GM19043 (cell line): ENCODE results near the gene PPP6R2.
A peak's percentile ranks its signal among the peaks of the same experiment; 100 is the strongest.

Source experiments
- ATAC-seq: cut with Tn5 transposase; IDR thresholded peaks from one replicate; pipeline ENCODE4 v1.9.1; 2021; ENCODE audit warnings: low read depth; ENCODE audit not compliant: unreplicated experiment

PPP6R2 gene

GRCh38 chr22:50463188-50463900 lies 120.2 kb downstream of the PPP6R2 start:
- ATAC-seq: no peak

- no peak for ATAC-seq
Observed at GRCh38 chr22:50464451-50464850, 121.3 kb downstream of the PPP6R2 start.

GRCh38 chr22:50465066-50465930 lies 122.2 kb downstream of the PPP6R2 start:
- ATAC-seq: no peak

DNA sequence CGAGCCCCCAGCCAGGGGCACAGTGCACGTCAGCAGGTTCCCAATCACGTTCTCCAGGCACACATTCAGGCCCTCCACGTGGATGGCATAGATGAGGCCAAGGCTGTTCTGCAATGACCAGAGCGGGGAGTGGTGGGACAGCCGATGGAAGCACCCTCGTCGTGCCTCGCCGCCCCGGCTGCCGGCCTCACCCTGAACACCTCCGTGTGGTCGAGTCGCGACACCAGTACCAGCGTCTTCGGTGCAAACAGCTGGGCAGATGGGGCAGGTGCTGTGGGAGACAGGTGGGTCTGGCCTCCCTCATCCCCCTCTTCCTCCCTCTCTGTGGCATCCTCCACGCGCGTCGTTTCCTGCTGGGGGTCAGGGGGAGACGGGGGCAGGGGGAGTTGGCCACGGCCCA lies 124.2 kb downstream of the PPP6R2 start:
- no peak for ATAC-seq

GRCh38 chr22:50467773-50468440 lies 124.8 kb downstream of the PPP6R2 start:
- ATAC-seq: no peak

- ATAC-seq: no peak
Observed at GRCh38 chr22:50468626-50469025, 125.5 kb downstream of the PPP6R2 start.

- peak; percentile 44 for ATAC-seq
Observed at GRCh38 chr22:50469377-50470305, 126.5 kb downstream of the PPP6R2 start.

- ATAC-seq: peak; percentile 1
Observed at GRCh38 chr22:50470491-50470890, 127.4 kb downstream of the PPP6R2 start.

DNA sequence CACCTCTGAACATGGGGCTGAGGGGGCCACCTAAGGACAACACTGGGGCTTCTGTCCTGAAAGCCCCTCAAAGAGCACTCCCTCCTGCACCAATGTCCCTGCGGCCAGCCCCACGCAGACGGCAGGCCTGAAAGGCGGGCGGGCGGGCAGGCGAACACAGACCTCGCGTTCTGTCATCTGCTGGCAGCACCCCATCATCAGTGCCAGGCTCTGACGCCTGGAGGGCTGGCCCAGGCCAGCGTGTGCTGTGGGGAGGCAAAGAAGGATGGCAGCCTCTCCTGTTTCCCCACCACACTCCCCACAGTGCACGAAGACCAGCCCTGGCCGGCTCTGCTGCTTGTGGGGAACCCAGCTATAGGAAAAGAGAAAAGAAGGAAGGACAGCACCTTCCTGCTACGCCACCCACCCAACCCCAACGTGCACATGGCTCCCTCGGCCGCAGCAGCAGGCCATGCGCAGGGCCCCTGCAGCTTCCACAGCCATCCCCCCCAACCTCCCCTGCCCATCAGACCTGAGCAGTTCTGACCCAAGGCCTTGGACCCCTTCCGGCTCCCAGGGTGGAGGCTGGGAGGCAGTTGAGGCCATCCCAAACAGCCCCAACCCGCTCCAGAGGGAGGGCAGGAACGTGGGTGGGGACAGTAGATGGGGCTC lies 128.2 kb downstream of the PPP6R2 start:
- no peak for ATAC-seq

DNA sequence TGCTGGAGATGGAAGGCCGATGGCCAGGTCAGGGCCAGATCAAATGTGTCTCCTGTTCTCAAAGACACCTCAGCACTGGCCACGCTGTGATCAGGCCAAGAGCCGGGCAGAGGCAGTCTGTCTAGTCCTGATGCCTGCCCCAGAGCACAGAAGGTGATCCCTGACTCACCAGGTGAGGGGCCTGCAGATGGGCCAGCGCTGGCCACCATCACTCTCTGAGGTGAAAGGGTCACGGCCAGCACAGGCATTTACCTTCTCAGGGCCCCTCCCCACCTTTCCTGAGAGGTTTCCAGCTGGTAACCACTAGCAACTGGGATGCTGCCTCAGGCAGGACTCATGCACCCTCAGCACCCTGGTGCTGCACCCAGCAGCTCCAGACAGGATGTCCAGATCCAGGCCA lies 128.8 kb downstream of the PPP6R2 start:
- no peak for ATAC-seq

DNA sequence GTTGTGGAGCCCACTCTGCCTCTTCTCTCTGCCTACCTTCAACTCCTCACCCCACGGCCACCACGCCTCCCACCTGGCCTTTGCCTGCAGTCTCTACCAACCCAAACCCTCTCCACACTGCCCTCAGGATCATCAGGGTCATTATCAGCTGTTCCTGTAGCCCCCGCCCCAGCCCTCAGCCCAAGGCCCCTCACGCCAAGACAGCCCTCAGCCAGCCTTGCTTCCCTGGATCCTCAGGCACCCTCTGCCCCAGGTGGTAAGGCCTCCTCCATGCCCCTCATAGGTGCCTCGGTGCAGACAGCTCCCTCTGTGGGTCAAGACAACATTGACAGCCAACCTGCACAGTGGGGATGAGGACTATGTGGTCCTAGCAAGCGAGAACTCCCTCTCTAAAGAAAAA lies 130.0 kb downstream of the PPP6R2 start:
- ATAC-seq: no peak

DNA sequence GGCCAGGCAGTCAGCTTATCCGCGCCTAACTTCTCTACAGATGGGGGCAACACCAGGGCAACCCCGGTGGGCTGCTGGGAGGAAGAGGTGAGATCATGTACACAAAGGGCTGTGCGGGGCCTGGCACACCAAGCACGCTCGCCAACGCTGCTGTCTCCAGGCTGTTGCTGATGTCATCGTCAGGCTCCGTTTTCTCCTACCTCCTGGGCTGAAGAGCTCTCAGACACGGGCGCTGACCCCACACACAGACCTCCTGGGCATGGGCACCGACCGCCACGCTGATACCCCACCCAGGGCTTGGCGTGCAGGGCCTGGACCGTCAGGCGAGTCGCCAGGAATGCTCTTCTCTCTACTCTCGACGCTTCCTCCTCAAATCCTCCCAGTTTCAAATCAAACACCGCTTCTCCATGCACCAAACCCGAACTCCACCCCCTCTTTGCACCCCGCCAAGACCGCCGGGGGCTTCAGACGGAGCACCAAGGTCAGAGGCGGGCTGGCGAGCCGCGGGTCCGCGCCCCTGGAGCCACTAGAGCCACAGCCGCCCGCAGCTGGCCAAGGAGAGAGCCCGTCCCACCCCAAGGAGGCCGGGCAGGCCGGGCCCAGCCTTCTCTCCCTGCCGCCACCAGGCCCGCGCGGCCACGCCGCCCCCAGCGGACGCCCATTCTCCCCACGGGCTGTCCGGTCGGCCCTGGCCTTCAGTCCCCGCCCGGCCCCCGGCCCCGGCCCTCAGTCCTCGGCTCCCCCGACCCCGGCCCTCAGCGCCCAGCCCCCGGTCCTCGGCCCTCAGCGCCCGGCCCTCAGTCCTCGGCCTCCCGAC lies 130.9 kb downstream of the PPP6R2 start:
- ATAC-seq: no peak

DNA sequence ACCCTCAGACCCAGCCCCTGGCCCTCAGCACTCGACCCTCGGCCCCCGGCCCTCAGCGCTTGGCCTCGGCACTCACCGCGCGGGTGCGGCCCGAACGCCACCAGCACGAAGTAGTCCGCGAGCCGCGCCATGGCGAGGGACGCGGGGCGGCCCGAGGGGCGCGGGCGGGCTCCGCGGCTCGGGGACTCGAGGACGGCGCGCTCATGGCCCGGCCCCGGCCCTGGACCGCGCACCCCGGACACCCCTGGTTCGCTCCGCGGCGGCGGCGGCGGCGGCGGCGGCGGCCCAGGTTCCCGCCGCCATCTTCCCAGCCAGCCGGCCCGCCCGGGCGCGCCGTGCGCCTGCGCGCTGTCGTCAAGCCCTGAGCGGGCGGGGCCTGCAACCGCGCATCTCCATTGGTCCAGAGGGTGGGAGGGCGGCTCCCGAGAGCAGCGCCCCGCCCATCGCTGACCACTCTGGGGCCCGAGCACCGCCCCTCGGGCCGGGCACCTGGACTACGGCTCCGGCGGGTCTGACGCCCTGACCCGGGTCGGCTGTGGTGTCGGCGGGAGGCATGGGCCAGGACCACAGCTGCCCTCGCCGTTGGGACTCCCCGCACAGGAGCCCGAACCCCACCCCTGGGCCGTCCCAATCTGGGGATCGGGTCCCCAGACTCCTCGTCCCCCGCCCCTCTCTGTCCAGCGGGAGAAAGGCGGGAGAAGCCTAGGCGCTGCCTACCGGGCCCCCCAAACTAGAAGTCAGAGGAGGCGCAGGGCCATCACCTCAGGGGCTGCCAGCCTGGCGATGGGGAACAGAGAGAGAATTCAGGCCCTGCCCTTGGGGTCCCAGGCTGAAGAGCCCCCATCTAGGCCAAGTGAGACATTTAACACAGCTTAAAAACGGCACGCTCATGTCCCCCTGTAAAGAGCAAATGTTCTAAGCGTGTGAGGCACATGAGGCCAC lies 131.9 kb downstream of the PPP6R2 start, which contains the start of gene SBF1:
TSS of gene SBF1 (minus strand) at position 326 of the 942 bp plus-strand sequence. CDS start at position 131, 195 bp downstream.
- peak; percentile 62 for ATAC-seq

DNA sequence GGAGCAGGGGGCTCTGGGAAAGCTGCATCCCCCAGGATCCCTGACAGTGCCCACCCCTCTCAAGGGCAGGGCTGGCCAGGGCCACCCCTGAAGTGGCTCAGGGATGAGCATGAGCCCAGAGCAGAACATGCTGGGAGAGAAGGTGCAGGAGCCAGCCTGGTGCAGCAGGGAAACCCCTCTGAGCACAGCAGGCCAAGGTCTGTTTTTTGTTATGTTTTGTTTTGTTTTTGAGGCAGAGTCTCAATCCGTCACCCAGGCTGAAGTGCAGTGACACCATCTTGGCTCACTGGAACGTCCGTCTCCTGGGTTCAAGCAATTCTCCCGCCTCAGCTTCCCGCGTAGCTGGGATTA lies 132.5 kb downstream of the PPP6R2 start:
- ATAC-seq: no peak

GRCh38 chr22:50476868-50477267 lies 133.7 kb downstream of the PPP6R2 start:
- no peak for ATAC-seq

DNA sequence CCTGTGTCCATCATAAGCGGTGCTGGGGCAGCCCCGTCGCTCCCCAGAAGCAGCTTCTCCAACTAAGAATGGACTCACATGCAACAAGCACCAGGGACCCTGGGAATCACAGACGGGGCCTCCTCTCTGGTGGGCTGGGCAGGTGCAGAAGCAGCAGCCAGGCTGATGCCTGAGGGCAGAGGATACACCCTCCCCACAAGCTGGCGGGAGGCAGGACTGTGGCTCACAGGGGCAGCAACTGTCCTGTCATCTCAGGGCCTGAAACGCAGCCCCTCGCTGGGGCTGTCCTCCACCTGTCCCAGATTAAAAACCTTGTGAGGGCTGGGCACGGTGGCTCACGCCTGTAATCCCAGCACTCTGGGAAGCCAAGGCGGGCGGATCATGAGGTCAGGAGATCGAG lies 134.8 kb downstream of the PPP6R2 start:
- no peak for ATAC-seq

DNA sequence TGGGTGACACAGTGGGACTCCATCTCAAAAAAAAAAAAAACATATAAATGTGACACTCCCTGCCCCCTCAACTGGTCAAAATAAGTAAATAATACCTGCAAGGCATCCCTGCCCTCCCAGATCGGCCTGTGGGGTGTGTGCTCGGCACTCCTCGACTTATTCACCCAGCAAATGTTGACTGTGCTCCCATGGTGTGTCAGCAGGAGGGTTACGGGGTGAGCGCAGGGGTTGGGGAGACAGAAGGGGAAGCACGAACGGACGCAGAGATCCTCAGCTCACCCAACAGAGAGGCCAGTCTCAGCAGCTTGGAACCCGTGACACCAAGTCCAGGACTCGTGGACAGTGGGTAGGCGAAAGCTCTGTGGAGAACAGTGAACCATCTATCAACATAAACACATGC lies 136.6 kb downstream of the PPP6R2 start:
- ATAC-seq: no peak

- ATAC-seq: no peak
Observed at GRCh38 chr22:50481045-50481439, 137.9 kb downstream of the PPP6R2 start.
